OCI-LY7 (cell line): ENCODE measurements around the gene CTNNBL1.

Experiments used
- EZH2phosphoT487 ChIP-seq: fragments of 200-600 bp; sonication (generic); IDR thresholded peaks from 2 replicates; pipeline ENCODE4 v1.6.1; 2018; ENCODE audit warnings: low read depth, borderline replicate concordance, mild to moderate bottlenecking, mixed run types, antibody characterized with exemption, low read length, moderate library complexity, mixed read lengths
- TF ChIP-seq, protein P1 (sequence below): fragments of 200-600 bp; sonication (generic); conservative IDR thresholded peaks from 2 replicates; pipeline ENCODE4 v1.5.1; 2014; ENCODE audit warnings: mild to moderate bottlenecking, antibody characterized with exemption, low read length, moderate library complexity, mixed read lengths

DNA sequence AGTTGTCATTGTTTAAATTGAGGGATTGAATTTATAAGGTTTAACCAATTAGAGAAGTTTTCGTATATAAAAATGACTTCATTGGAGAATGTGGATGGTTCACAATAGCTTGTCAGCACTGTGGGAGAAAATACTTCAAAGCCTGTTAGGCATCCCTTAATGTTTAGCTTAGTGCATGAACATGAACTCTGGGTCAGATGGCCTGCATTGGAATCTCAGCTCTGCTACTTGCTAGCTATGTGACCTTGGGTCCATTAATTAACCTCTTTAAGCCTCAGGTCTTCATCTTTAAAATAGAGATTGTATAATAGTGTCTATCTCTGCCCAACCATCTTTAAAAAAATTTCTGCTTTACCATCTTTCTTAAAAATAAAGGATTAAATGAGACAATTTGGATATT lies 11.1 kb downstream of the CTNNBL1 start:
- TF ChIP-seq, protein P1, sequence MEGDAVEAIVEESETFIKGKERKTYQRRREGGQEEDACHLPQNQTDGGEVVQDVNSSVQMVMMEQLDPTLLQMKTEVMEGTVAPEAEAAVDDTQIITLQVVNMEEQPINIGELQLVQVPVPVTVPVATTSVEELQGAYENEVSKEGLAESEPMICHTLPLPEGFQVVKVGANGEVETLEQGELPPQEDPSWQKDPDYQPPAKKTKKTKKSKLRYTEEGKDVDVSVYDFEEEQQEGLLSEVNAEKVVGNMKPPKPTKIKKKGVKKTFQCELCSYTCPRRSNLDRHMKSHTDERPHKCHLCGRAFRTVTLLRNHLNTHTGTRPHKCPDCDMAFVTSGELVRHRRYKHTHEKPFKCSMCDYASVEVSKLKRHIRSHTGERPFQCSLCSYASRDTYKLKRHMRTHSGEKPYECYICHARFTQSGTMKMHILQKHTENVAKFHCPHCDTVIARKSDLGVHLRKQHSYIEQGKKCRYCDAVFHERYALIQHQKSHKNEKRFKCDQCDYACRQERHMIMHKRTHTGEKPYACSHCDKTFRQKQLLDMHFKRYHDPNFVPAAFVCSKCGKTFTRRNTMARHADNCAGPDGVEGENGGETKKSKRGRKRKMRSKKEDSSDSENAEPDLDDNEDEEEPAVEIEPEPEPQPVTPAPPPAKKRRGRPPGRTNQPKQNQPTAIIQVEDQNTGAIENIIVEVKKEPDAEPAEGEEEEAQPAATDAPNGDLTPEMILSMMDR, result no peak
- TF ChIP-seq EZH2phosphoT487, result no peak
